ENCODE data around the gene METTL18. TPM values are rescaled to one million over a fixed set of nuclear protein-coding genes. Genes with fewer than 3 reads are reported as not detected.

Gene METTL18
- total RNA-seq, 4 donors from 2014 or later: 1.2 to 5.5 (median 2.3) TPM

GRCh38 chr1:169802888-169803287, 8.2 kb upstream of the METTL18 start:
- no peak for DNase-seq (ENCODE audit: low spot score in 2 of 2)
- H3K9me3 ChIP-seq: no peaks in the 10 kb centered on the region
- H3K27ac ChIP-seq: no peak overlapping the region
- no peak overlapping the region for H3K4me3 ChIP-seq
- H3K36me3 ChIP-seq: peaks cover 12% of the 10 kb centered on the region
- no peaks in the 10 kb centered on the region for H3K4me1 ChIP-seq
- H3K27me3 ChIP-seq: no peaks in the 10 kb centered on the region
- TF ChIP-seq CTCF (IDR thresholded peaks at IDR 0.05) (no peak), POLR2A (IDR thresholded peaks at IDR 0.05) (no peak), EP300 (IDR thresholded peaks at IDR 0.05) (no peak), POLR2AphosphoS5 (IDR thresholded peaks at IDR 0.05) (no peak)

- 91% methylated on average over 5 of the region's 5 CpGs for WGBS
- Histone ChIP-seq H3K4me1 (peaks cover 19% of the 10 kb centered on the region), H3K27ac (no peak overlapping the region), H3K9me3 (no peaks in the 10 kb centered on the region), H3K27me3 (no peaks in the 10 kb centered on the region), H3K36me3 (no peaks in the 10 kb centered on the region), H3K4me3 (no peak overlapping the region)
- TF ChIP-seq POLR2A (IDR thresholded peaks at IDR 0.05): no peak
- TF ChIP-seq EP300 (IDR thresholded peaks at IDR 0.05): no peak
- no peak for TF ChIP-seq POLR2AphosphoS5 (IDR thresholded peaks at IDR 0.05)
- TF ChIP-seq CTCF (IDR thresholded peaks at IDR 0.05): no peak
- no peak for DNase-seq (ENCODE audit: low spot score in 2 of 2)
Measured at GRCh38 chr1:169797281-169797680, 2.6 kb upstream of the METTL18 start.

GRCh38 chr1:169796274-169796810, 1.6 kb upstream of the METTL18 start:
- Histone ChIP-seq H3K4me3 (no peak overlapping the region), H3K4me1 (peaks cover 19% of the 10 kb centered on the region), H3K36me3 (no peaks in the 10 kb centered on the region), H3K27ac (no peak overlapping the region), H3K9me3 (no peaks in the 10 kb centered on the region), H3K27me3 (no peaks in the 10 kb centered on the region)
- TF ChIP-seq CTCF (IDR thresholded peaks at IDR 0.05) (no peak), EP300 (IDR thresholded peaks at IDR 0.05) (no peak), POLR2AphosphoS5 (IDR thresholded peaks at IDR 0.05) (no peak), POLR2A (IDR thresholded peaks at IDR 0.05) (no peak)
- 85% methylated on average over 7 of the region's 7 CpGs for WGBS
- DNase-seq (ENCODE audit: low spot score in 2 of 2): no peak

- Histone ChIP-seq H3K4me3 (peak overlapping the region; percentile 86), H3K27me3 (no peaks in the 10 kb centered on the region), H3K36me3 (peaks cover 3% of the 10 kb centered on the region), H3K9me3 (no peaks in the 10 kb centered on the region), H3K4me1 (peaks cover 19% of the 10 kb centered on the region), H3K27ac (no peak overlapping the region)
- 16% methylated on average over 5 of the region's 5 CpGs for WGBS
- no peak for DNase-seq (ENCODE audit: low spot score in 2 of 2)
- TF ChIP-seq POLR2AphosphoS5 (IDR thresholded peaks at IDR 0.05): no peak
- TF ChIP-seq CTCF (IDR thresholded peaks at IDR 0.05): no peak
- TF ChIP-seq EP300 (IDR thresholded peaks at IDR 0.05): no peak
- no peak for TF ChIP-seq POLR2A (IDR thresholded peaks at IDR 0.05)
Measured at GRCh38 chr1:169795687-169796086, 980 bp upstream of the METTL18 start.

GRCh38 chr1:169793730-169794129, 977 bp downstream of the METTL18 start:
- Histone ChIP-seq H3K4me1 (peaks cover 19% of the 10 kb centered on the region), H3K27me3 (no peaks in the 10 kb centered on the region), H3K9me3 (no peaks in the 10 kb centered on the region), H3K4me3 (peak overlapping the region; percentile 86), H3K27ac (no peak overlapping the region), H3K36me3 (peaks cover 4% of the 10 kb centered on the region)
- WGBS: 46% methylated on average over 1 of the region's 1 CpG
- no peak for TF ChIP-seq CTCF (IDR thresholded peaks at IDR 0.05)
- TF ChIP-seq POLR2AphosphoS5 (IDR thresholded peaks at IDR 0.05): no peak
- TF ChIP-seq EP300 (IDR thresholded peaks at IDR 0.05): no peak
- TF ChIP-seq POLR2A (IDR thresholded peaks at IDR 0.05): no peak
- DNase-seq (ENCODE audit: low spot score in 2 of 2): no peak
